GM21723 (cell line): ENCODE measurements around the gene CHGA.

Experiments used
- ATAC-seq: cut with Tn5 transposase; IDR thresholded peaks from one replicate; pipeline ENCODE4 v1.9.1; 2021; ENCODE audit warnings: mild to moderate bottlenecking, moderate library complexity; ENCODE audit not compliant: unreplicated experiment

CHGA gene

DNA sequence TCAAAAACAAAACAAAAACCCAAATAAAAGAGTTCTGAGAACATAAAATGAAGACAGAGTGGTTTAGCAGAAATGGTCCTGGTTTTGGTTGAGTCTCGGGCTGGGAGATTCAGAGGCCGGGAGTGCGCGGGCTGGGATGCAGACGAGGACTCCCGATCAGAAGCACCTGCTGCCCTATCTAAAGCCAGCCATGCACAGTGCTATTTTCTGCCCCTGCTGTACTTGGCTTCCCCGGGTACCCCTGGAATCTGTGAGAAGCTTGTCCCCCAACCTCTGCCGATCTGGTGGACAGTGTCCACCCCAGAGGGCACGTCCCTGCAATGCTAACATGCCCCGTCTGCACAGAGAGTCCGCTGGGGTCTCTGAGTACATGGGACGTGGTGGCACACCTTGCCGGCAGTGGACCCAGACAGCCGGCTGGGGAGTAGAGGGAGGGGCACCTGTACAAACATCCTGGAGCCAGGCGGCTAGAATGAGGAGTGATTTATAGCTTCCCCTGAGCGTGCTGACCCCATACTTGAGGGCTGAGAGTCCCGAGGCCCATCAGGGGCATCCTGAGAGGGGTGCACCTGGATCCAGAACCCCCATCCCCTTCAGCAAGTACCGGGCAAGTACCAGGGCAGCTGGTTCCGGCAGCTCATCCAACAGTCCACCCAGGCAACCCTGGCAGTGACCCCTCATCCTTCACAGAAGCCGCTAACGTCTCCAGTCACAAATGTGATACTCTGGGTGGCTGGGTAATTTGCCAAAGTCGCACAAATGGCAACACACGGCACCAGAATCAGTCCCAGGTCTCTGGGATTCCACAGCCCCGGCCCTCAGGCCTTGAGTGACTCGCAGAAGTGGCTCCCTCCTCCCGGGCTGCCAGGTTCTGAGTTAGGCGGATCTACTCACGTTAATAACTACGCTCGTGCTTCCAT lies 37.1 kb downstream of the CHGA start:
- ATAC-seq: no peak

GRCh38 chr14:92960706-92961566 lies 38.0 kb downstream of the CHGA start:
- ATAC-seq: no peak

DNA sequence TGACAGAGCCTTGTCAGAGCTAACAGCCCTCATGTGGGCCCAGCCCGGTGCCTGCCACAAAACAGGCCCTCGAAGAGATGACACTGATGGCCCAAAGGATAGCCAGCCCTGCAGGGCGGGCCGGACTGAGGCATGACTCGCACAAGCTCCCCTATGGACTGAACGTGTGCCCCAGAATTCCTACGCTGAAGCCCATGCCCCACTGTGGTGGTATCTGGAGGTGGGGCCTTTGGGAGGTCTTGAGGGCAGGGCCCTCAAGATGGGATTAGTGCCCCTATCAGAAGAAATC lies 38.6 kb downstream of the CHGA start:
- no peak for ATAC-seq

- no peak for ATAC-seq
Measured at GRCh38 chr14:92962031-92962830, 39.3 kb downstream of the CHGA start.

GRCh38 chr14:92962831-92963095 lies 39.8 kb downstream of the CHGA start:
- ATAC-seq: no peak

DNA sequence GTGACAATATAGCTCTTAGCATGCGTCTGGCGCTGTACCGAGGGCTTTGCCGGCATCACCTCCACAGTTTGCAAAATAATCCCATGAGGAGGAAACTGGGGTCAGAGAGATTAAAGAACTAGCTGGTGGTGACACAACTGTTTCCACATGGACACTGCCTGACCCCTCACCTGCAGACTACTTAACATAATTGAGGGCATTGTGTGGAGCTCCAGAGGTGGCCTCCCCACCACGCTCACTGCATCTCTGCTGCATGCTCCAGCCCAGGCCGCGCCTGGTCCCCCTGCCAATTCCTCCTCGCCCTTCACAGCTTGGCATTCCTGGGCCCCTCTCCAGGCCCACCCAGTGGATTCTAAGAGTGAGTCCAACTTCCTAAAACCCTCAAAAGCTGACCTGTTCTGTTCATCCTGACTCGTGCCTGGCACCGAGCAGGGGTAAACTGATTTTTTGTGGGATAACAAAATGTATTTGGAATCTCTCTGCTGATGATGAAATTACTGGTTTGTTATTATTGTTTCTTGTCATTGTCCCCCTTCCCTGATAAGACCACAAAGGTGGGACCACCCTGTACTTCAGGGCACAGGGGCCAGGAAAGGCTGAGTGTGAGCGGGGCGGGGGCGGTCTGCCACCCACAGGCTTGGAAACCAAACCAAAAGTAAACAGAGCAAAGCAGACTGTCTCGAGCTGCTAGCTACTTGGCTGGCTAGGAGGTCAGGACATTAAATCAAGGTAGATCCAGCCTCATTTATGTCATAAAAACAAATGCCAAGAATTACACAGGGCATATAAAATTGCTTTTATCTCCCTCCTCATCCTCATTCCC lies 40.6 kb downstream of the CHGA start:
- ATAC-seq: no peak

GRCh38 chr14:92964124-92965109 lies 41.5 kb downstream of the CHGA start:
- ATAC-seq: no peak

GRCh38 chr14:92965281-92965680 lies 42.3 kb downstream of the CHGA start:
- no peak for ATAC-seq

GRCh38 chr14:92967346-92967926 lies 44.5 kb downstream of the CHGA start:
- ATAC-seq: no peak

GRCh38 chr14:92968291-92969020 lies 45.5 kb downstream of the CHGA start:
- no peak for ATAC-seq

GRCh38 chr14:92969430-92969829 lies 46.5 kb downstream of the CHGA start:
- ATAC-seq: no peak

DNA sequence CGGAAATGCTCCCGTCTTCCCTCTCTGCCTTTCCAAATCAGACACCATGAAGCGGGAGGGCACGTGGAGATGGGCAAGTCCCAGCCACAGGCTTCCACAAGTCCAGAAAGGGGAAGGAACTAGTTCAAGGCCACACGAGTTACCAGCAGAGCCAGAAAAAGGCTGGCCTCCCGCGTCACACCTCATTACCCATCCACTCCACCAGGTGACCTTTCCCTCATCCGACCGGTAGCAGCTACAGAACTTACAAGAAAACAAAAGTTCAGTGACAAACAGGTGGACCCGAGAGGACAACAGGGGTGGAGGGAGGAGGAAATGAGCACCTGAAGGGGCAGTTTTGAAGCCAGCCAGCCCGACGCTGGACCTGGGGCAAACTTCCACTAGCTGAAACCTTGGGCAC lies 46.9 kb downstream of the CHGA start:
- no peak for ATAC-seq

- ATAC-seq: no peak
Measured at GRCh38 chr14:92970271-92970670, 47.3 kb downstream of the CHGA start.

DNA sequence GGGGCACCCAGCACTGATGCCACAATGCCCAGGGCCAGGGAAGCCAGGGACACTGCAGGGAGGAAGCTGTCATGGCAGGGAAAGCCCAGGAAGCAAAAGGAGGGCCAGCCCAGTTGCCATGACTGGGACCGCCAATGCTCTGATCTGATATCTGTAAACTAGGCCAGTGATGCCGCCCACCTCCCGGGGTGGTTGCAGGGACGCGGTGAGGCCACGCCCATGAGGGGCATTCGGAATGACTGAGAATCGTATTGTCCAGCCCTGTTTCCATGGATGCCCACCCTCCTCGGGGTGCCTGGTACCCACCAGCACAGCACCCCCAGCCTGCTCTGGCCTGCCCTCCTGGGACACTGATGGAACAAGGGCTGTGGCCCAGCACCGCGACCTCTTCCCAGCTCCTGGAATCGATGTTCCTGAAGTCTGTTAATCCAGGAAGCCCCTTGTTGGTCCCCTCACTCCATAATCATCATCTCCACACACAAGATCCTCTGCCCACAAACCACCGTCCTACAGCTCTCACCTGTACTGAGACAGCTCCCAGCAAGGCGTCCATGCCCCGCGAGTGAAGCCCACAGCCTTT lies 48.7 kb downstream of the CHGA start:
- no peak for ATAC-seq

GRCh38 chr14:92973261-92973797 lies 50.4 kb downstream of the CHGA start:
- no peak for ATAC-seq

- no peak for ATAC-seq
Measured at GRCh38 chr14:92973798-92974372, 50.9 kb downstream of the CHGA start.

DNA sequence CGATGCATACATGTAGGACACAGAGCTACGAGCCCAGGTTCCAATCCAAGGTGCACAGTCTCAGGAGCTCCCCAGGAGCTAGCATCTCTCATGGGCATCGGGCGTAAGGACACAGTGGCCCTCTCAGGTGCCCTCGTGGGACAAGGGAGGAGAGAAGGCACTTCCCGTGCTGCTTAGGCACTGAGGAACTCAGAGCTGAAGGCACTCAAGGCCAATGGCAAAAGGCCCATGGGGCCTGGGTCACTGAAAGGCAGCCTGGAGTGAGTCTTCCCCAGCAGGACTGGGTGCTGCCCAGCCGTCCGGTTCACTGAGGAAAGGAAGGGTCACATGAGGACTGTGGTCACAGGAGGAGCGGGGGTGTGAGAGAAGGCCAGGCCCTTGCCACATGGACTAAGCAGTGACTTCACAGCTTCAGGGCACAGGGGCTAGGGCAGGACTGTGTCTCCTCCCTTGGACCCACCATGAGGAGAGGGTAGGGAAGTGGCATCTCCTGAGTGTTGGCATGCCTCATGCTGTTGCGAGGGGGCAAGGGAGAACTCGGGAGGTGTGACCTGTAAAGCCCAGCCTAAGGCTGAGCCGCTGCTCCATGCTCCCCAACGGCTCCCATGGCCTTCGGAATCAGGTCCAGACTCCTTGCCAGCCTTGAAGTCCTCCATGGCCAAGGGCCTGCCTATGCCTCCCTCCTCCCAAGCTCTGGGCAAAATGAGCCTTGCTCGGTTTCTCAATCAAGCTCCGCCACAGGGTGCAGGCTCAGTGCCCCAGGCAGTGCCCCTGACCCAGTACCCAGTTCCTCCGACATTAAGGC lies 51.8 kb downstream of the CHGA start:
- no peak for ATAC-seq
